H1 (cell line): Measurements from ENCODE around the gene ACP4. TPM values are rescaled to one million over a fixed set of nuclear protein-coding genes. Genes with fewer than 3 reads are reported as not detected.

ENCODE experiments used
- CTCF ChIA-PET: fragments of 300-600 bp; sonication (Branson Sonifier 250); formaldehyde crosslinking; loops from one replicate; lab custom pipeline; 2021; ENCODE audit not compliant: partially characterized antibody; lab: Charles Lee
- POLR2A ChIA-PET: fragments of 300-600 bp; sonication (Branson Sonifier 250); formaldehyde crosslinking; loops from one replicate; lab custom pipeline; 2021; ENCODE audit warnings: inconsistent platforms; ENCODE audit not compliant: partially characterized antibody; lab: Charles Lee
- DNase-seq, 2 experiments: peaks; one replicate each; pipeline versions ENCODE4 v3.0.0 to v3.0.0-alpha.2; 2010 to 2022; ENCODE audit warnings: low spot score in 2 of 2, low read depth in 1 of 2, mixed read lengths in 1 of 2
- FAIRE-seq: peaks from 2 replicates; lab custom pipeline; 2011; peaks lifted over from hg19 to GRCh38; lab: Jason Lieb, UNC
- H2AFZ ChIP-seq: 2 replicates; pipeline ENCODE4 v1.8.1; 2012; ENCODE audit warnings: low read length, inconsistent platforms
- H2AK5ac ChIP-seq: 2 replicates; pipeline ENCODE4 v1.6.1; 2013; ENCODE audit warnings: low read depth, low read length
- H2BK120ac ChIP-seq: replicated peaks from 2 replicates; pipeline ENCODE3; 2013; ENCODE audit warnings: low read depth, low read length, inconsistent platforms
- H2BK12ac ChIP-seq: 2 replicates; pipeline ENCODE4 v1.6.1; 2013; ENCODE audit warnings: low read depth, low read length
- H2BK15ac ChIP-seq: 2 replicates; pipeline ENCODE4 v1.6.1; 2013; ENCODE audit warnings: low read length
- H2BK20ac ChIP-seq: 2 replicates; pipeline ENCODE4 v1.6.1; 2013; ENCODE audit warnings: low read length
- H2BK5ac ChIP-seq: 2 replicates; pipeline ENCODE4 v1.6.1; 2013; ENCODE audit warnings: low read depth, low read length
- H3K14ac ChIP-seq: 2 replicates; pipeline ENCODE4 v1.6.1; 2013; ENCODE audit warnings: inconsistent platforms; ENCODE audit not compliant: insufficient read length
- H3K18ac ChIP-seq: 2 replicates; pipeline ENCODE4 v1.6.1; 2013; ENCODE audit warnings: low read length; ENCODE audit errors: extremely low read depth
- H3K23ac ChIP-seq: 2 replicates; pipeline ENCODE4 v1.6.1; 2013; ENCODE audit warnings: inconsistent platforms; ENCODE audit not compliant: insufficient read length
- H3K23me2 ChIP-seq: 2 replicates; pipeline ENCODE4 v1.6.1; 2013; ENCODE audit warnings: low read depth, low read length
- H3K27ac ChIP-seq: 2 replicates; pipeline ENCODE4 v1.6.1; 2011; ENCODE audit warnings: low read depth, low read length, inconsistent platforms
- H3K27me3 ChIP-seq, 4 experiments: replicated peaks in 1 of 4; 1 replicate in 1 of 4; 2 replicates in 3 of 4; pipeline versions ENCODE4 v1.6.1 to v1.8.1; 2011 to 2013; ENCODE audit warnings: low read length in 3 of 4, mild to moderate bottlenecking in 3 of 4, inconsistent platforms in 2 of 4, mixed read lengths in 2 of 4, moderate library complexity in 1 of 4; ENCODE audit not compliant: control insufficient read depth in 3 of 4, insufficient read depth in 3 of 4; ENCODE audit errors: extremely low read depth in 1 of 4
- H3K36me3 ChIP-seq, 4 experiments: 2 replicates each; pipeline versions ENCODE4 v1.6.1 to v1.8.1; 2011 to 2013; ENCODE audit warnings: mild to moderate bottlenecking in 4 of 4, low read length in 3 of 4, moderate library complexity in 2 of 4, control low read depth in 1 of 4, inconsistent platforms in 1 of 4; ENCODE audit not compliant: insufficient read depth in 4 of 4, control insufficient read depth in 2 of 4
- H3K4ac ChIP-seq: replicated peaks from 2 replicates; pipeline ENCODE3; 2013; ENCODE audit warnings: low read length, low read depth, mixed read lengths, inconsistent platforms; ENCODE audit not compliant: insufficient read length
- H3K4me1 ChIP-seq, 4 experiments: replicated peaks in 1 of 4; 1 replicate in 1 of 4; 2 replicates in 3 of 4; pipeline versions ENCODE4 v1.6.1 to v1.8.1; 2011 to 2013; ENCODE audit warnings: low read length in 3 of 4, inconsistent platforms in 2 of 4, mixed read lengths in 1 of 4; ENCODE audit not compliant: insufficient read depth in 4 of 4, control insufficient read depth in 3 of 4
- H3K4me2 ChIP-seq, 2 experiments: 2 replicates each; pipeline versions ENCODE4 v1.6.1 to v1.8.1; 2011 to 2013; ENCODE audit warnings: low read depth in 2 of 2, low read length in 2 of 2, control low read depth in 1 of 2, inconsistent platforms in 1 of 2, mild to moderate bottlenecking in 1 of 2; ENCODE audit not compliant: insufficient read depth in 1 of 2
- H3K4me3 ChIP-seq, 4 experiments: fragments of 200-600, 300-600 bp in 1 of 4; sonication (generic), shearing (Covaris generic), sonication (Bioruptor Twin) in 1 of 4; 2 replicates each; pipeline versions ENCODE4 v1.5.1 to v1.8.1; 2011 to 2016; ENCODE audit warnings: low read length in 4 of 4, low read depth in 3 of 4, control low read depth in 2 of 4, inconsistent platforms in 2 of 4, mild to moderate bottlenecking in 2 of 4, mixed read lengths in 1 of 4, moderate library complexity in 1 of 4; ENCODE audit not compliant: insufficient read depth in 2 of 4; ENCODE audit errors: extremely low read depth in 1 of 4
- H3K56ac ChIP-seq: replicated peaks from 2 replicates; pipeline ENCODE3; 2013; ENCODE audit warnings: low read depth, mild to moderate bottlenecking, mixed read lengths, low read length, inconsistent platforms; ENCODE audit not compliant: insufficient read length
- H3K79me1 ChIP-seq: 2 replicates; pipeline ENCODE4 v1.6.1; 2013; ENCODE audit warnings: low read depth, low read length, control low read depth
- H3K79me2 ChIP-seq, 2 experiments: 2 replicates each; pipeline versions ENCODE4 v1.6.1 to v1.8.1; 2012 to 2013; ENCODE audit warnings: low read length in 2 of 2, mild to moderate bottlenecking in 2 of 2, inconsistent platforms in 1 of 2; ENCODE audit not compliant: insufficient read depth in 2 of 2, control insufficient read depth in 1 of 2
- H3K9ac ChIP-seq, 4 experiments: replicated peaks in 1 of 4; 1 replicate in 1 of 4; 2 replicates in 3 of 4; pipeline versions ENCODE4 v1.6.1 to v1.8.1; 2011 to 2013; ENCODE audit warnings: low read depth in 3 of 4, low read length in 3 of 4, control low read depth in 2 of 4, mild to moderate bottlenecking in 2 of 4, moderate library complexity in 2 of 4, inconsistent platforms in 1 of 4; ENCODE audit errors: extremely low read depth in 1 of 4
- H3K9me3 ChIP-seq, 2 experiments: 2 replicates each; pipeline versions ENCODE4 v1.6.1 to v1.8.1; 2012 to 2013; ENCODE audit warnings: mild to moderate bottlenecking in 2 of 2, moderate library complexity in 2 of 2, control low read depth in 1 of 2, inconsistent platforms in 1 of 2, low read depth in 1 of 2, low read length in 1 of 2, mixed read lengths in 1 of 2; ENCODE audit not compliant: insufficient read depth in 2 of 2
- H4K20me1 ChIP-seq, 2 experiments: replicated peaks in 1 of 2; 2 replicates each; pipeline versions ENCODE3 to v1.8.1; 2011 to 2013; ENCODE audit warnings: inconsistent platforms in 2 of 2, low read length in 2 of 2, mild to moderate bottlenecking in 1 of 2; ENCODE audit not compliant: insufficient read depth in 2 of 2, control insufficient read depth in 1 of 2
- H4K5ac ChIP-seq: 2 replicates; pipeline ENCODE4 v1.6.1; 2013; ENCODE audit warnings: low read length, low read depth, mixed read lengths, inconsistent platforms; ENCODE audit not compliant: insufficient read length
- H4K8ac ChIP-seq: 2 replicates; pipeline ENCODE4 v1.8.0; 2013; ENCODE audit warnings: mild to moderate bottlenecking, moderate library complexity, low read length, inconsistent platforms; ENCODE audit not compliant: insufficient read depth; ENCODE audit errors: extremely low read depth
- H4K91ac ChIP-seq: replicated peaks from 2 replicates; pipeline ENCODE3; 2013; ENCODE audit warnings: low read length, mixed read lengths, inconsistent platforms; ENCODE audit not compliant: insufficient read length
- BACH1 ChIP-seq: IDR thresholded peaks from 2 replicates; pipeline ENCODE4 v1.6.1; 2012; ENCODE audit warnings: low read length, improper control_type of control experiment
- CBX8 ChIP-seq: fragments of 300-800, 300-1000 bp; sonication (generic); IDR thresholded peaks from 2 replicates; pipeline ENCODE4 v1.7.1; 2016; ENCODE audit warnings: low read depth, low read length, borderline replicate concordance
- EP300 ChIP-seq, 2 experiments: IDR thresholded peaks; 1 replicate in 1 of 2; 2 replicates in 1 of 2; pipeline ENCODE4 v1.6.1; 2011 to 2012; ENCODE audit warnings: low read depth in 2 of 2, low read length in 2 of 2, mild to moderate bottlenecking in 2 of 2, borderline replicate concordance in 1 of 2, inconsistent platforms in 1 of 2, moderate library complexity in 1 of 2
- HDAC2 ChIP-seq, 2 experiments: fragments of 300-600 bp in 1 of 2; sonication (generic) in 1 of 2; IDR thresholded peaks; 2 replicates each; pipeline ENCODE4 v1.6.1; 2011 to 2012; ENCODE audit warnings: low read depth in 2 of 2, low read length in 2 of 2, mild to moderate bottlenecking in 2 of 2, moderate library complexity in 2 of 2, borderline replicate concordance in 1 of 2, inconsistent platforms in 1 of 2
- SAP30 ChIP-seq: fragments of 300-600 bp; sonication (generic); IDR thresholded peaks from 2 replicates; pipeline ENCODE4 v1.7.1; 2012; ENCODE audit warnings: low read length, moderate library complexity, mild to moderate bottlenecking, inconsistent platforms; ENCODE audit not compliant: insufficient read depth, insufficient replicate concordance
- SIN3A ChIP-seq, 2 experiments: IDR thresholded peaks in 1 of 2; conservative IDR thresholded peaks in 1 of 2; 2 replicates each; pipeline ENCODE4 v1.6.1; 2011 to 2012; ENCODE audit warnings: low read length in 2 of 2, improper control_type of control experiment in 1 of 2, low read depth in 1 of 2, mild to moderate bottlenecking in 1 of 2
- SIRT6 ChIP-seq: IDR thresholded peaks from one replicate; pipeline ENCODE4 v1.7.1; 2012; ENCODE audit warnings: low read length, inconsistent platforms
- TCF12 ChIP-seq: IDR thresholded peaks from 2 replicates; pipeline ENCODE4 v1.6.1; 2011; ENCODE audit warnings: low read depth, mild to moderate bottlenecking, low read length
- WGBS, 2 experiments: shearing (Covaris generic) in 1 of 2; methylation state at CpG; one replicate each; pipeline versions ENCODE4 v1.1.6 to v1.1.7; 2013 to 2015; ENCODE audit warnings: low lambda C conversion rate in 2 of 2, mixed read lengths in 2 of 2, inconsistent platforms in 1 of 2, low coverage in 1 of 2, missing lambda C conversion rate in 1 of 2; ENCODE audit not compliant: insufficient replicate concordance in 2 of 2, insufficient coverage in 1 of 2, insufficient read length in 1 of 2; ENCODE audit errors: extremely low coverage in 1 of 2, missing lambda C conversion rate in 1 of 2; 5-methylcytosine and 5-hydroxymethylcytosine counted together
- polyA plus RNA-seq, 7 experiments: library from polyadenylated mRNA; depleted of rRNA in 3 of 7; stranded (reverse) in 5 of 7; unstranded in 2 of 7; fragments of >200 nt in 5 of 7; fragments of 200-250 nt in 2 of 7; gene quantifications; 1 replicate in 5 of 7; 2 replicates in 1 of 7; 4 replicates in 1 of 7; pipeline versions ENCODE4 v1.2.1 to v1.2.3, GENCODE V29; 2011 to 2013; ENCODE audit warnings: missing spikeins in 2 of 7, mixed read lengths in 2 of 7
- total RNA-seq: library from RNA; stranded (reverse); fragmentation: NEBNext Ultra II Directional; extraction: Animal tissue kit (Norgen Biotek cat#: 25700); gene quantifications from 2 replicates; pipeline ENCODE4 v1.2.1, GENCODE V29; 2021

The ACP4 gene
- total and polyA plus RNA-seq, 2 of the 8 experiments (the other 6 are each of a cell fraction or from before 2014, with no cell fraction given), result not detected

- H3K4me1 ChIP-seq, result 0 out of 7 replicates have a peak, but pooled peaks cover 0 to under 1% (median 0%) of the 10 kb centered on the region in 4 experiments
- TF ChIP-seq SAP30 (no peak), EP300 (IDR thresholded peaks at IDR 0.05; ENCODE audit: borderline replicate concordance in 1 of 2, low read depth in 2 of 2, low read length in 2 of 2) (no peak), BACH1 (no peak), TCF12 (no peak), HDAC2 (IDR thresholded peaks at IDR 0.05; ENCODE audit: borderline replicate concordance in 1 of 2, low read depth in 2 of 2, low read length in 2 of 2) (no peak), SIN3A (conservative IDR thresholded peaks at IDR 0.05 in 1 of 2, IDR thresholded peaks at IDR 0.05 in 1 of 2; ENCODE audit: low read depth in 1 of 2, low read length in 2 of 2) (no peak), CBX8 (no peak), SIRT6 (no peak)
- no peak overlapping the region for H2BK20ac ChIP-seq
- no peak overlapping the region for H4K8ac ChIP-seq
- FAIRE-seq (no peak), DNase-seq (no peak)
- H2AFZ ChIP-seq, result no peak overlapping the region
- H3K4ac ChIP-seq, result no peak overlapping the region
- POLR2A ChIA-PET, result no interaction called here
- no peak overlapping the region for H2BK120ac ChIP-seq
- H3K14ac ChIP-seq, result no peak overlapping the region
- 0 out of 7 replicates have a peak, but pooled peaks cover 0 to 2% (median 0%) of the 10 kb centered on the region in 4 experiments for H3K27me3 ChIP-seq
- H3K56ac ChIP-seq, result no peak overlapping the region
- H2BK12ac ChIP-seq, result no peak overlapping the region
- no peaks in the 10 kb centered on the region for H3K79me2 ChIP-seq
- no peak overlapping the region for H2BK15ac ChIP-seq
- H4K20me1 ChIP-seq, result no peaks in the 10 kb centered on the region
- H3K4me3 ChIP-seq, result no peak overlapping the region
- H3K79me1 ChIP-seq, result no peaks in the 10 kb centered on the region
- no peak overlapping the region for H3K18ac ChIP-seq
- H3K4me2 ChIP-seq, result no peak overlapping the region
- no peak overlapping the region for H4K91ac ChIP-seq
- no peak overlapping the region for H3K23ac ChIP-seq
- H3K23me2 ChIP-seq, result no peaks in the 10 kb centered on the region
- 87% methylated on average over 10 of the region's 10 CpGs; no CpG with 5 or more reads in 1 of the 2 experiments for WGBS, 2 experiments
- H4K5ac ChIP-seq, result no peak overlapping the region
- H3K9me3 ChIP-seq, result no peaks in the 10 kb centered on the region
- no peak overlapping the region for H2AK5ac ChIP-seq
- H3K27ac ChIP-seq, result no peak overlapping the region
- CTCF ChIA-PET, result interaction anchor here (2.4 kb wide), 1 partner anchor 208 kb away, joined by 11 read pairs; no protein-coding TSS in a partner anchor
- no peaks in the 10 kb centered on the region for H3K36me3 ChIP-seq
- no peak overlapping the region for H2BK5ac ChIP-seq
- no peak overlapping the region for H3K9ac ChIP-seq
Measured at GRCh38 chr19:50745221-50745620, 45.0 kb upstream of the ACP4 start.
